GM12878 (cell line): ENCODE data around the gene HACD4. TPM values are rescaled to one million over a fixed set of nuclear protein-coding genes. Genes with fewer than 3 reads are reported as not detected.

Experiments used
- ATAC-seq: fragments of 200-7000 bp; cut with Tn5 transposase; 3 replicates; pipeline ENCODE4 v1.9.1; 2020; ENCODE audit warnings: mild to moderate bottlenecking, moderate library complexity
- BruUV-seq: library from RNA; stranded (reverse); fragments of 400-500 nt; replicated peaks from 2 replicates; lab custom pipeline; 2021; lab: Mats Ljungman, UMichigan
- CTCF ChIA-PET: fragments of 300-600 bp; sonication (Branson Sonifier 250); formaldehyde crosslinking; extraction: SDS; loops from one replicate; lab custom pipeline; 2021; ENCODE audit warnings: inconsistent platforms; lab: Yijun Ruan, JAX
- POLR2A ChIA-PET: fragments of 350-600 bp; formaldehyde crosslinking; extraction: SDS; loops from one replicate; lab custom pipeline; 2021; ENCODE audit warnings: inconsistent platforms; lab: Charles Lee
- RAD21 ChIA-PET: fragments of 300-600 bp; sonication (Branson Sonifier 250); formaldehyde crosslinking; loops from one replicate; lab custom pipeline; 2023; ENCODE audit warnings: antibody characterized with exemption; ENCODE audit not compliant: unreplicated experiment; lab: Charles Lee
- SMC1A ChIA-PET: fragments of 300-600 bp; sonication (Branson Sonifier 250); formaldehyde crosslinking; loops from one replicate; lab custom pipeline; 2023; ENCODE audit not compliant: unreplicated experiment, uncharacterized antibody; lab: Charles Lee
- DNase-seq: peaks from one replicate; pipeline ENCODE4 v3.0.0-alpha.2; 2011; ENCODE audit warnings: low read depth, low spot score
- FAIRE-seq: peaks from 3 replicates; lab custom pipeline; 2011; peaks lifted over from hg19 to GRCh38; lab: Jason Lieb, UNC
- H2AFZ ChIP-seq: 2 replicates; pipeline ENCODE4 v1.6.0; 2011; ENCODE audit warnings: low read depth, low read length, control low read depth; ENCODE audit not compliant: control insufficient read depth
- H3K27ac ChIP-seq: 2 replicates; pipeline ENCODE4 v1.5.1; 2011; ENCODE audit warnings: control low read depth; ENCODE audit not compliant: control insufficient read depth, insufficient read depth
- H3K27me3 ChIP-seq, 2 experiments: replicated peaks in 1 of 2; 2 replicates each; pipeline versions ENCODE4 v1.6.0 to v1.6.1; 2011; ENCODE audit warnings: low read length in 1 of 2; ENCODE audit not compliant: control insufficient read depth in 2 of 2, insufficient read depth in 2 of 2
- H3K36me3 ChIP-seq, 2 experiments: 2 replicates each; pipeline ENCODE4 v1.5.1; 2011; ENCODE audit warnings: low read length in 1 of 2; ENCODE audit not compliant: control insufficient read depth in 2 of 2, insufficient read depth in 2 of 2
- H3K4me1 ChIP-seq: 2 replicates; pipeline ENCODE4 v1.6.1; 2011; ENCODE audit warnings: mild to moderate bottlenecking, low read length, moderate library complexity, mixed read lengths; ENCODE audit not compliant: control insufficient read depth, insufficient read depth
- H3K4me2 ChIP-seq: 2 replicates; pipeline ENCODE4 v1.6.0; 2011; ENCODE audit warnings: control low read depth; ENCODE audit not compliant: control insufficient read depth, insufficient read depth
- H3K4me3 ChIP-seq: fragments of 200-600 bp; sonication (generic); 2 replicates; pipeline ENCODE4 v1.5.1; 2016
- H3K79me2 ChIP-seq: 2 replicates; pipeline ENCODE4 v1.6.0; 2011; ENCODE audit warnings: low read length; ENCODE audit not compliant: control insufficient read depth, insufficient read depth
- H3K9ac ChIP-seq: 2 replicates; pipeline ENCODE4 v1.8.0; 2011; ENCODE audit warnings: low read length, control low read depth, mixed read lengths; ENCODE audit not compliant: control insufficient read depth, insufficient read depth
- H3K9me3 ChIP-seq: replicated peaks from 3 replicates; pipeline ENCODE4 v1.5.1; 2011; ENCODE audit warnings: mild to moderate bottlenecking, low read length; ENCODE audit not compliant: control insufficient read depth, insufficient read depth
- H4K20me1 ChIP-seq: 2 replicates; pipeline ENCODE4 v1.6.0; 2011; ENCODE audit not compliant: control insufficient read depth, insufficient read depth
- ATF7 ChIP-seq: fragments of 450-650 bp; IDR thresholded peaks from 2 replicates; pipeline ENCODE4 v1.6.1; 2016; ENCODE audit warnings: low read depth, mild to moderate bottlenecking
- KLF5 ChIP-seq: fragments of 450-650 bp; IDR thresholded peaks from 2 replicates; pipeline ENCODE4 v1.6.1; 2014; ENCODE audit warnings: mild to moderate bottlenecking; ENCODE audit not compliant: partially characterized antibody
- POLR2A ChIP-seq: IDR thresholded peaks from 2 replicates; pipeline ENCODE4 v1.6.1; 2011; ENCODE audit warnings: low read depth, mild to moderate bottlenecking, low read length
- POLR2AphosphoS2 ChIP-seq: IDR thresholded peaks from 2 replicates; pipeline ENCODE4 v1.6.1; 2011; ENCODE audit warnings: low read depth, mild to moderate bottlenecking, low read length, improper control_type of control experiment, moderate library complexity
- SIX5 ChIP-seq: IDR thresholded peaks from 2 replicates; pipeline ENCODE4 v1.6.1; 2011; ENCODE audit warnings: mild to moderate bottlenecking, low read depth, low read length, moderate library complexity; ENCODE audit not compliant: severe bottlenecking
- STAT1 ChIP-seq: fragments of 450-650 bp; conservative IDR thresholded peaks from 2 replicates; pipeline ENCODE4 v1.6.1; 2014; ENCODE audit warnings: antibody characterized with exemption, mild to moderate bottlenecking
- WGBS: methylation state at CpG from one replicate; pipeline ENCODE4 v1.1.6; 2016; ENCODE audit warnings: low lambda C conversion rate; ENCODE audit not compliant: insufficient replicate concordance, insufficient coverage; ENCODE audit errors: missing lambda C conversion rate; 5-methylcytosine and 5-hydroxymethylcytosine counted together
- in situ Hi-C: fragments of 300-500 bp; cut with MboI; formaldehyde crosslinking; loops from 9 replicates; pipeline ENCODE4 v1.14.3; 2018; ENCODE audit warnings: mixed read lengths
- intact Hi-C: fragments of 100-400 bp; cut with micrococcal nuclease; formaldehyde crosslinking; loops from one replicate; pipeline ENCODE4 v1.14.2; 2022; ENCODE audit not compliant: unreplicated experiment
- polyA plus RNA-seq, 11 experiments: library from polyadenylated mRNA; depleted of rRNA in 4 of 11; unstranded in 6 of 11; stranded (reverse) in 5 of 11; fragments of >200 nt; fragmentation: Nextera tagmentation in 4 of 11; fragmentation: Illumina TruSeq in 1 of 11; extraction: Ambion mirVana in 4 of 11; extraction: Trizol in 1 of 11; gene quantifications; 1 replicate in 1 of 11; 2 replicates in 10 of 11; pipeline versions ENCODE4 v1.2.1 to v1.2.3, GENCODE V29; 2011 to 2016; ENCODE audit warnings: inconsistent platforms in 2 of 11, missing spikeins in 2 of 11, low read depth in 1 of 11
- total RNA-seq, 4 experiments: library from RNA; depleted of rRNA in 3 of 4; stranded (reverse); fragments of >200 nt in 3 of 4; fragmentation: Illumina TruSeq in 1 of 4; extraction: Trizol in 1 of 4; gene quantifications; 2 replicates each; pipeline versions ENCODE4 v1.2.1 to v1.2.3, GENCODE V29; 2013 to 2021
- TF ChIP-seq, protein P1 (sequence below): fragments of 450-650 bp; IDR thresholded peaks from 2 replicates; pipeline ENCODE4 v1.6.1; 2017; ENCODE audit warnings: borderline replicate concordance

The HACD4 gene
- total and polyA plus RNA-seq, 10 of the 15 experiments (the other 5 are each of a cell fraction or from before 2014, with no cell fraction given), result 3.2 to 7.6 (median 5.7) TPM

DNA sequence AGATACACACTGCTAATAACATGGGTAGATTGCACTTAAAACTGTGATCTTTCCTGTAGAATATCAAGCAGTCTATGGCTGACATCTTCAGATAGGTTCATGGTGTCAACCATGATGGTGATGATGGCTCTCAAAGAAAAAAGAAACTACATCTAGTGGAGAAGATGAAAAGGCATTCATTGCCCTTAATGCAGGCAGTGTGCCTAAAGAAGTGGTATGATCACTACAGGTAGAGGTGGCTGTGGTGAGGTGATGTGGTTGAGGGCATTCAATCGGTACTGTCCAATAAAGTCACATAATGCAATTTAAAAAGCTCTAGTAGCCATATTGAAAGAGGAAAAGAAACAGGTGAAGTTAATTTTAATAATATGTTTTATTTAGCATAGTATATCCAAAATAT lies 49.4 kb upstream of the HACD4 start:
- Histone ChIP-seq H3K4me1 (peaks cover 6% of the 10 kb centered on the region; the same call in 1 of the 2 replicates), H3K9me3 (no peaks in the 10 kb centered on the region; the same call in 2 of the 3 replicates), H3K79me2 (no peaks in the 10 kb centered on the region), H3K27ac (no peak overlapping the region), H3K4me2 (no peak overlapping the region), H3K36me3 (no peaks in the 10 kb centered on the region), H2AFZ (no peak overlapping the region), H3K9ac (no peak overlapping the region), H3K27me3 (no peaks in the 10 kb centered on the region), H3K4me3 (no peak overlapping the region), H4K20me1 (no peaks in the 10 kb centered on the region)
- whole genome bisulfite sequencing, result 81% methylated on average over 1 of the region's 1 CpG
- intact Hi-C loops, result no loop called here
- ATAC-seq (no peak), FAIRE-seq (no peak)
- in situ Hi-C loops, result no loop called here
- ChIA-PET POLR2A (no interaction called here), RAD21 (interaction anchor here (1.1 kb wide), 1 partner anchor 103 kb away, joined by 3 read pairs; no protein-coding TSS in a partner anchor)
- BruUV-seq, result no TSS peak
- TF ChIP-seq KLF5 (no peak), POLR2AphosphoS2 (no peak), STAT1 (no peak), POLR2A (no peak), SIX5 (no peak), ATF7 (no peak)
- TF ChIP-seq, protein P1, sequence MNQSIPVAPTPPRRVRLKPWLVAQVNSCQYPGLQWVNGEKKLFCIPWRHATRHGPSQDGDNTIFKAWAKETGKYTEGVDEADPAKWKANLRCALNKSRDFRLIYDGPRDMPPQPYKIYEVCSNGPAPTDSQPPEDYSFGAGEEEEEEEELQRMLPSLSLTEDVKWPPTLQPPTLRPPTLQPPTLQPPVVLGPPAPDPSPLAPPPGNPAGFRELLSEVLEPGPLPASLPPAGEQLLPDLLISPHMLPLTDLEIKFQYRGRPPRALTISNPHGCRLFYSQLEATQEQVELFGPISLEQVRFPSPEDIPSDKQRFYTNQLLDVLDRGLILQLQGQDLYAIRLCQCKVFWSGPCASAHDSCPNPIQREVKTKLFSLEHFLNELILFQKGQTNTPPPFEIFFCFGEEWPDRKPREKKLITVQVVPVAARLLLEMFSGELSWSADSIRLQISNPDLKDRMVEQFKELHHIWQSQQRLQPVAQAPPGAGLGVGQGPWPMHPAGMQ, result no peak
- TF ChIP-seq, all 136 proteins: peak for 0
- DNase-seq, result no peak
- SMC1A ChIA-PET, result interaction anchor here (1.3 to 3.7 kb wide), 2 partner anchors 16 to 30 kb away, joined by 6 to 17 read pairs; no protein-coding TSS in a partner anchor
- CTCF ChIA-PET, result interaction anchor here (1.0 to 1.8 kb wide), 3 partner anchors 15 to 114 kb away, joined by 3 to 5 read pairs (median 3); no protein-coding TSS in a partner anchor
